Measurements from ENCODE around the gene PATJ. TPM values are rescaled to one million over a fixed set of nuclear protein-coding genes. Genes with fewer than 3 reads are reported as not detected.

Gene PATJ
- total and polyA plus RNA-seq, 2 experiments from 2014 or later = 35.3 to 68.4 TPM

GRCh38 chr1:62043154-62043553, 300.9 kb downstream of the PATJ start:
- Histone ChIP-seq H3K4me1 (ENCODE audit: insufficient read depth) (peaks cover 32% of the 10 kb centered on the region), H3K4me2 (no peak overlapping the region), H2AFZ (no peak overlapping the region), H4K20me1 (replicated peaks; ENCODE audit: insufficient read depth) (no peaks in the 10 kb centered on the region), H3F3A (replicated peaks; ENCODE audit: low read depth) (no peaks in the 10 kb centered on the region), H3K27ac (ENCODE audit: low read depth) (no peak overlapping the region), H3K4me3 (no peak overlapping the region), H3K27me3 (ENCODE audit: insufficient read depth) (no peaks in the 10 kb centered on the region), H3K36me3 (ENCODE audit: insufficient read depth) (no peaks in the 10 kb centered on the region), H3K9me2 (ENCODE audit: insufficient read depth) (no peaks in the 10 kb centered on the region), H3K79me2 (replicated peaks; ENCODE audit: insufficient read depth) (no peaks in the 10 kb centered on the region)
- H3K4me1 Mint-ChIP-seq = peaks cover 45% of the 10 kb centered on the region
- no peaks in the 10 kb centered on the region for H3K9me3 Mint-ChIP-seq
- TF ChIP-seq ETS1 (IDR thresholded peaks at IDR 0.05) = no peak
- TF ChIP-seq ZNF462 (CRISPR knock-in tag; IDR thresholded peaks at IDR 0.05) = no peak
- no peak for TF ChIP-seq NANOG (IDR thresholded peaks at IDR 0.05; ENCODE audit: borderline replicate concordance)
- no peak for TF ChIP-seq EZH2 (IDR thresholded peaks at IDR 0.05; ENCODE audit: low read depth, unreplicated experiment)
- no peak for TF ChIP-seq REST (IDR thresholded peaks at IDR 0.05; ENCODE audit: unreplicated experiment)
- H3K36me3 Mint-ChIP-seq (ENCODE audit: low read depth) = peaks cover 3% of the 10 kb centered on the region; the same call in 1 of the 3 replicates
- no peak for DNase-seq (ENCODE audit: low spot score)
- H3K27ac Mint-ChIP-seq = no peak overlapping the region
- ATAC-seq = no peak
- H3K4me3 Mint-ChIP-seq = no peak overlapping the region
- H3K27me3 Mint-ChIP-seq (ENCODE audit: insufficient read depth, low read depth, poor library complexity) = peaks cover 2% of the 10 kb centered on the region
